A673 (cell line): ENCODE data around the gene RAD50.

Experiments used
- CTCF ChIP-seq: fragments of 300-800, 200-600 bp; sonication (generic); conservative IDR thresholded peaks from 2 replicates; pipeline ENCODE4 v1.5.1; 2017; ENCODE audit warnings: low read depth, mild to moderate bottlenecking, antibody characterized with exemption, low read length, moderate library complexity, mixed read lengths
- EZH2 ChIP-seq: fragments of 200-600 bp; sonication (generic); IDR thresholded peaks from 2 replicates; pipeline ENCODE4 v1.6.1; 2017; ENCODE audit warnings: borderline replicate concordance, low read depth, mild to moderate bottlenecking, mixed read lengths, antibody characterized with exemption, low read length; ENCODE audit not compliant: poor library complexity, severe bottlenecking

- TF ChIP-seq CTCF (no peak), EZH2 (no peak)
Measured at GRCh38 chr5:132677191-132677590, 120.4 kb downstream of the RAD50 start.
